HL-60 (cell line): ENCODE results near the gene ASIC3.

Source experiments
- POLR2AphosphoS5 ChIP-seq: IDR thresholded peaks from 2 replicates; pipeline ENCODE4 v1.6.1; 2012; ENCODE audit warnings: low read depth
- TF ChIP-seq, protein P1 (sequence below): IDR thresholded peaks from one replicate; pipeline ENCODE4 v1.5.1; 2011; ENCODE audit warnings: low read length, control low read depth, inconsistent platforms; ENCODE audit not compliant: insufficient read depth
- TF ChIP-seq, protein P2 (sequence below): IDR thresholded peaks from 2 replicates; pipeline ENCODE4 v1.6.1; 2012; ENCODE audit warnings: low read depth; ENCODE audit not compliant: insufficient replicate concordance

DNA sequence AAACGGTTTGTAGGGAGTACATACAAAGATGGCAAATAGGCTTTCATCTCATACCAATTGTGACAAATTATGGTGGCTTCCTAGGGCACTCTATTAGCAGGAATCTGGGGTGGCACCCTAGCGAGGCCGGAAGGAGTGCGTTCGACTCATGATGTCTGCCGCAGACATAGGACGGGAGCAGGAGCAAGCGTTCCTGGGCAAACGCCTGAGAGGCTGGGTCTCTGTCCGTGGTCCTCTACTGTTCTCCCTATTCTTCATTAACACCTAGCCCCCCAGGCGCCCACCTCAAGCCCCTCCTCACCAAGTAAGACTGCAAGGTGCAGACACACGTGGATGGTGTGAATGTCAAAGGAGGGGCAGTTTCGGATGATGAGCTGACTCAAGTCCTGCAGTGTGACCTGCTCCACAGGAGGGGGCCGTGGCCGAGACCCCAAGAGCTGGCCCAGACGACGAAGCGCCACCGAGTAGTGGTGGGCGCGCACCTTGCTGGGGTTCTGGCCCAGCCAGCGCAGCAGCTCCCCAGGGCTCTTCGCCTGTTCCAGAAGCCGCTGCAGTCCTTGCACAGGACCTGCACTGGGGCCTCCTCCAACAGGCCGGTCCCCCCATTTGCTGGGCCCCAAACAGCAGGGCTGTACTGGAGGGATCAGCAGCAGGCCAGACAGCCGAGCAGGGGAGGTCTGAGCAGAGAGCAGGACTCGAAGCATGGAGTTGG is 31.0 kb downstream of the ASIC3 start:
- TF ChIP-seq, protein P1, sequence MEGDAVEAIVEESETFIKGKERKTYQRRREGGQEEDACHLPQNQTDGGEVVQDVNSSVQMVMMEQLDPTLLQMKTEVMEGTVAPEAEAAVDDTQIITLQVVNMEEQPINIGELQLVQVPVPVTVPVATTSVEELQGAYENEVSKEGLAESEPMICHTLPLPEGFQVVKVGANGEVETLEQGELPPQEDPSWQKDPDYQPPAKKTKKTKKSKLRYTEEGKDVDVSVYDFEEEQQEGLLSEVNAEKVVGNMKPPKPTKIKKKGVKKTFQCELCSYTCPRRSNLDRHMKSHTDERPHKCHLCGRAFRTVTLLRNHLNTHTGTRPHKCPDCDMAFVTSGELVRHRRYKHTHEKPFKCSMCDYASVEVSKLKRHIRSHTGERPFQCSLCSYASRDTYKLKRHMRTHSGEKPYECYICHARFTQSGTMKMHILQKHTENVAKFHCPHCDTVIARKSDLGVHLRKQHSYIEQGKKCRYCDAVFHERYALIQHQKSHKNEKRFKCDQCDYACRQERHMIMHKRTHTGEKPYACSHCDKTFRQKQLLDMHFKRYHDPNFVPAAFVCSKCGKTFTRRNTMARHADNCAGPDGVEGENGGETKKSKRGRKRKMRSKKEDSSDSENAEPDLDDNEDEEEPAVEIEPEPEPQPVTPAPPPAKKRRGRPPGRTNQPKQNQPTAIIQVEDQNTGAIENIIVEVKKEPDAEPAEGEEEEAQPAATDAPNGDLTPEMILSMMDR, result no peak
- TF ChIP-seq, protein P2, sequence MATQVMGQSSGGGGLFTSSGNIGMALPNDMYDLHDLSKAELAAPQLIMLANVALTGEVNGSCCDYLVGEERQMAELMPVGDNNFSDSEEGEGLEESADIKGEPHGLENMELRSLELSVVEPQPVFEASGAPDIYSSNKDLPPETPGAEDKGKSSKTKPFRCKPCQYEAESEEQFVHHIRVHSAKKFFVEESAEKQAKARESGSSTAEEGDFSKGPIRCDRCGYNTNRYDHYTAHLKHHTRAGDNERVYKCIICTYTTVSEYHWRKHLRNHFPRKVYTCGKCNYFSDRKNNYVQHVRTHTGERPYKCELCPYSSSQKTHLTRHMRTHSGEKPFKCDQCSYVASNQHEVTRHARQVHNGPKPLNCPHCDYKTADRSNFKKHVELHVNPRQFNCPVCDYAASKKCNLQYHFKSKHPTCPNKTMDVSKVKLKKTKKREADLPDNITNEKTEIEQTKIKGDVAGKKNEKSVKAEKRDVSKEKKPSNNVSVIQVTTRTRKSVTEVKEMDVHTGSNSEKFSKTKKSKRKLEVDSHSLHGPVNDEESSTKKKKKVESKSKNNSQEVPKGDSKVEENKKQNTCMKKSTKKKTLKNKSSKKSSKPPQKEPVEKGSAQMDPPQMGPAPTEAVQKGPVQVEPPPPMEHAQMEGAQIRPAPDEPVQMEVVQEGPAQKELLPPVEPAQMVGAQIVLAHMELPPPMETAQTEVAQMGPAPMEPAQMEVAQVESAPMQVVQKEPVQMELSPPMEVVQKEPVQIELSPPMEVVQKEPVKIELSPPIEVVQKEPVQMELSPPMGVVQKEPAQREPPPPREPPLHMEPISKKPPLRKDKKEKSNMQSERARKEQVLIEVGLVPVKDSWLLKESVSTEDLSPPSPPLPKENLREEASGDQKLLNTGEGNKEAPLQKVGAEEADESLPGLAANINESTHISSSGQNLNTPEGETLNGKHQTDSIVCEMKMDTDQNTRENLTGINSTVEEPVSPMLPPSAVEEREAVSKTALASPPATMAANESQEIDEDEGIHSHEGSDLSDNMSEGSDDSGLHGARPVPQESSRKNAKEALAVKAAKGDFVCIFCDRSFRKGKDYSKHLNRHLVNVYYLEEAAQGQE, result peak; percentile 30
- TF ChIP-seq POLR2AphosphoS5, result no peak
